ENCODE data around the gene YIPF4. TPM values are rescaled to one million over a fixed set of nuclear protein-coding genes. Genes with fewer than 3 reads are reported as not detected.

Gene YIPF4
- total RNA-seq (2021) = 40.9 and 42.4 TPM in 2 replicates
- Bru-seq, nascent RNA = percentile 81 among the genes with signal in this experiment
- percentile 83 among the genes with signal in this experiment for BruChase-seq, experiment 1, labeled RNA remaining after a 2-hour chase
- BruChase-seq, experiment 2, labeled RNA remaining after a 6-hour chase = percentile 80 among the genes with signal in this experiment
- long read RNA-seq, full-length matches to known transcripts = 116 of 133 reads
- long read RNA-seq, partial matches to known transcripts = 2 of 133 reads
- long read RNA-seq, other reads (novel, unspliced or antisense) = 15 of 133 reads

GRCh38 chr2:32277674-32278477 lies at the start of gene YIPF4:
Gene YIPF4 (plus strand): TSS chr2:32277904. CDS start chr2:32278156, 252 bp downstream.
- BruUV-seq (replicated peaks) = no TSS peak
- no peak for TF ChIP-seq EZH2 (IDR thresholded peaks at IDR 0.05; ENCODE audit: low read depth)
- no peak for TF ChIP-seq CTCF (conservative IDR thresholded peaks at IDR 0.05)
- Histone ChIP-seq H3K36me3 (ENCODE audit: low read depth) (0 out of 2 replicates have a peak, but pooled peaks cover 6% of the 10 kb centered on the region), H3K27me3 (ENCODE audit: insufficient read depth, low read depth) (no peaks in the 10 kb centered on the region), H3F3A (ENCODE audit: insufficient read depth, low read depth) (no peaks in the 10 kb centered on the region), H3K4me2 (peak within 1 kb of the TSS; percentile 89), H2AFZ (peak within 1 kb of the TSS; percentile 91), H4K20me1 (ENCODE audit: insufficient read depth) (no peaks in the 10 kb centered on the region), H3K27ac (peak within 1 kb of the TSS; percentile 69), H3K79me2 (ENCODE audit: low read depth) (peaks cover 48% of the 10 kb centered on the region), H3K9me2 (ENCODE audit: insufficient read depth) (no peaks in the 10 kb centered on the region), H3K9me3 (ENCODE audit: insufficient read depth, low read depth) (no peaks in the 10 kb centered on the region), H3K4me1 (replicated peaks; ENCODE audit: insufficient read depth) (peaks cover 6% of the 10 kb centered on the region), H3K4me3 (peak within 1 kb of the TSS; percentile 93)
- CTCF ChIA-PET = no interaction called here
- POLR2A ChIA-PET (ENCODE audit: unreplicated experiment) = interaction anchor here (0.6 to 0.7 kb wide), 3 partner anchors 21 to 1498 kb away, joined by 3 to 12 read pairs (median 6); no protein-coding TSS in a partner anchor
- peak; percentile 85 to 87 for DNase-seq
- intact Hi-C loops (cut with micrococcal nuclease; ENCODE audit: unreplicated experiment) = no loop called here

- ChIA-PET POLR2A (ENCODE audit: unreplicated experiment) (interaction anchor here (0.7 kb wide), 1 partner anchor 11 kb away, joined by 5 read pairs; no protein-coding TSS in a partner anchor), CTCF (no interaction called here)
- TF ChIP-seq EZH2 (IDR thresholded peaks at IDR 0.05; ENCODE audit: low read depth) (no peak), CTCF (conservative IDR thresholded peaks at IDR 0.05) (no peak)
- intact Hi-C loops (cut with micrococcal nuclease; ENCODE audit: unreplicated experiment) = no loop called here
- H3K79me2 ChIP-seq (ENCODE audit: low read depth) = no peaks in the 10 kb centered on the region
- H3K4me2 ChIP-seq = no peak overlapping the region
- BruUV-seq (replicated peaks) = no TSS peak
- H3K36me3 ChIP-seq (ENCODE audit: low read depth) = 0 out of 2 replicates have a peak, but pooled peaks cover 2% of the 10 kb centered on the region
- H3K4me3 ChIP-seq = no peak overlapping the region
- no peak overlapping the region for H3K27ac ChIP-seq
- no peaks in the 10 kb centered on the region for H3K27me3 ChIP-seq (ENCODE audit: insufficient read depth, low read depth)
- H4K20me1 ChIP-seq (ENCODE audit: insufficient read depth) = no peaks in the 10 kb centered on the region
- no peaks in the 10 kb centered on the region for H3K9me3 ChIP-seq (ENCODE audit: insufficient read depth, low read depth)
- H3F3A ChIP-seq (ENCODE audit: insufficient read depth, low read depth) = peaks cover 6% of the 10 kb centered on the region; the same call in 1 of the 2 replicates
- no peak overlapping the region for H2AFZ ChIP-seq
- DNase-seq = no peak
- peaks cover 9% of the 10 kb centered on the region for H3K4me1 ChIP-seq (replicated peaks; ENCODE audit: insufficient read depth)
- no peaks in the 10 kb centered on the region for H3K9me2 ChIP-seq (ENCODE audit: insufficient read depth)
Observed at GRCh38 chr2:32228181-32228580, 49.5 kb upstream of the YIPF4 start.

- no peaks in the 10 kb centered on the region for H3K9me3 ChIP-seq (ENCODE audit: insufficient read depth, low read depth)
- no peaks in the 10 kb centered on the region for H3K9me2 ChIP-seq (ENCODE audit: insufficient read depth)
- H3K4me2 ChIP-seq = no peak overlapping the region
- H3K36me3 ChIP-seq (ENCODE audit: low read depth) = no peaks in the 10 kb centered on the region
- intact Hi-C loops (cut with micrococcal nuclease; ENCODE audit: unreplicated experiment) = no loop called here
- no peak overlapping the region for H3K4me3 ChIP-seq
- H3K4me1 ChIP-seq (replicated peaks; ENCODE audit: insufficient read depth) = peaks cover 9% of the 10 kb centered on the region
- no TSS peak for BruUV-seq (replicated peaks)
- H3K79me2 ChIP-seq (ENCODE audit: low read depth) = no peaks in the 10 kb centered on the region
- no peak overlapping the region for H2AFZ ChIP-seq
- no peak for DNase-seq
- peaks cover 6% of the 10 kb centered on the region; the same call in 1 of the 2 replicates for H3F3A ChIP-seq (ENCODE audit: insufficient read depth, low read depth)
- no peak for TF ChIP-seq CTCF (conservative IDR thresholded peaks at IDR 0.05)
- TF ChIP-seq EZH2 (IDR thresholded peaks at IDR 0.05; ENCODE audit: low read depth) = no peak
- POLR2A ChIA-PET (ENCODE audit: unreplicated experiment) = no interaction called here
- CTCF ChIA-PET = no interaction called here
- H3K27ac ChIP-seq = no peak overlapping the region
- H3K27me3 ChIP-seq (ENCODE audit: insufficient read depth, low read depth) = no peaks in the 10 kb centered on the region
- no peaks in the 10 kb centered on the region for H4K20me1 ChIP-seq (ENCODE audit: insufficient read depth)
Observed at GRCh38 chr2:32229635-32230034, 48.1 kb upstream of the YIPF4 start.

Measured in PC-9 (cell line).